HG03060 (cell line): ENCODE results near the gene LORICRIN.
A peak's percentile ranks its signal among the peaks of the same experiment; 100 is the strongest.
"Not testable (repeated sequence)": the region's sequence is repeated elsewhere in the genome, so short reads cannot be mapped to it uniquely, and the experiment has no call there.

Experiments used
- ATAC-seq: cut with Tn5 transposase; IDR thresholded peaks from one replicate; pipeline ENCODE4 v1.9.1; 2021; ENCODE audit warnings: low read depth, moderate number of reproducible peaks; ENCODE audit not compliant: unreplicated experiment

The LORICRIN gene

GRCh38 chr1:153259387-153259786 is at the start of gene LORICRIN:
TSS of gene LORICRIN (plus strand) at chr1:153259687. CDS start at chr1:153260950, 1,263 bp downstream.
- ATAC-seq, result no peak

- ATAC-seq, result no peak
Measured at GRCh38 chr1:153210206-153210605, 49.3 kb upstream of the LORICRIN start.

- no peak for ATAC-seq
Measured at GRCh38 chr1:153212201-153212600, 47.3 kb upstream of the LORICRIN start.

GRCh38 chr1:153213519-153213918 is 46.0 kb upstream of the LORICRIN start:
- no peak for ATAC-seq

GRCh38 chr1:153217212-153217611 is 42.3 kb upstream of the LORICRIN start, which contains the start of gene PRR9:
TSS of gene PRR9 (plus strand) at chr1:153217584. CDS start at chr1:153218145, 561 bp downstream.
- no peak for ATAC-seq

- no peak for ATAC-seq
Measured at GRCh38 chr1:153217744-153218416, 41.6 kb upstream of the LORICRIN start.

GRCh38 chr1:153220606-153221303 is 38.7 kb upstream of the LORICRIN start:
- ATAC-seq, result no peak

- peak; percentile 84 for ATAC-seq
Measured at GRCh38 chr1:153223040-153223891, 36.2 kb upstream of the LORICRIN start.

- ATAC-seq, result no peak
Measured at GRCh38 chr1:153227810-153228209, 31.7 kb upstream of the LORICRIN start.

- no peak for ATAC-seq
Measured at GRCh38 chr1:153228491-153228890, 31.0 kb upstream of the LORICRIN start.

- ATAC-seq, result not testable (repeated sequence)
Measured at GRCh38 chr1:153229076-153229829, 30.2 kb upstream of the LORICRIN start.

GRCh38 chr1:153231363-153231762 is 28.1 kb upstream of the LORICRIN start:
- no peak for ATAC-seq

GRCh38 chr1:153231785-153232184 is 27.7 kb upstream of the LORICRIN start:
- no peak for ATAC-seq

- no peak for ATAC-seq
Measured at GRCh38 chr1:153232553-153232952, 26.9 kb upstream of the LORICRIN start.

GRCh38 chr1:153233448-153233847 is 26.0 kb upstream of the LORICRIN start:
- ATAC-seq, result no peak

GRCh38 chr1:153238527-153238926 is 21.0 kb upstream of the LORICRIN start:
- no peak for ATAC-seq

GRCh38 chr1:153242160-153242559 is 17.3 kb upstream of the LORICRIN start:
- ATAC-seq, result no peak

GRCh38 chr1:153245466-153245865 is 14.0 kb upstream of the LORICRIN start:
- ATAC-seq, result no peak

- no peak for ATAC-seq
Measured at GRCh38 chr1:153246018-153246417, 13.5 kb upstream of the LORICRIN start.

GRCh38 chr1:153246825-153247224 is 12.7 kb upstream of the LORICRIN start:
- no peak for ATAC-seq
